Panc1 (cell line): ENCODE measurements around the gene CFAP20DC. TPM values are rescaled to one million over a fixed set of nuclear protein-coding genes. Genes with fewer than 3 reads are reported as not detected.

ENCODE experiments used
- ATAC-seq: fragments of 200-7000 bp; cut with Tn5 transposase; 2 replicates; pipeline ENCODE4 v1.9.1; 2020; ENCODE audit warnings: mild to moderate bottlenecking, moderate library complexity
- BruUV-seq: library from RNA; stranded (reverse); fragments of 400-500 nt; replicated peaks from 2 replicates; lab custom pipeline; 2021; lab: Mats Ljungman, UMichigan
- CTCF ChIA-PET: fragments of 300-600 bp; sonication (Branson Sonifier 250); formaldehyde crosslinking; loops from one replicate; lab custom pipeline; 2022; ENCODE audit warnings: antibody characterized with exemption; lab: Charles Lee
- POLR2A ChIA-PET: fragments of 300-600 bp; sonication (Branson Sonifier 250); formaldehyde crosslinking; loops from one replicate; lab custom pipeline; 2022; ENCODE audit warnings: antibody characterized with exemption; lab: Charles Lee
- DNase-seq: peaks from one replicate; pipeline ENCODE4 v3.0.0-alpha.2; 2010; ENCODE audit warnings: low read depth, low spot score
- H3K27ac ChIP-seq: 2 replicates; pipeline ENCODE4 v1.5.1; 2011; ENCODE audit warnings: mild to moderate bottlenecking, low read length, inconsistent platforms
- H3K27me3 ChIP-seq: fragments of 200-500 bp; sonication (Bioruptor generic); 2 replicates; pipeline ENCODE4 v1.6.0; 2014; ENCODE audit warnings: low read length, inconsistent platforms; ENCODE audit not compliant: control insufficient read depth, insufficient read depth
- H3K36me3 ChIP-seq: fragments of 200-500 bp; sonication (Bioruptor generic); 2 replicates; pipeline ENCODE4 v1.5.1; 2014; ENCODE audit warnings: inconsistent platforms, mild to moderate bottlenecking, low read length, moderate library complexity; ENCODE audit not compliant: control insufficient read depth, insufficient read depth
- H3K4me1 ChIP-seq: 2 replicates; pipeline ENCODE4 v1.5.1; 2011; ENCODE audit warnings: inconsistent platforms, mild to moderate bottlenecking, low read length, moderate library complexity; ENCODE audit not compliant: control insufficient read depth, insufficient read depth
- H3K4me3 ChIP-seq, 2 experiments: 2 replicates each; pipeline ENCODE4 v1.5.1; 2011 to 2012; ENCODE audit warnings: low read depth in 2 of 2, low read length in 2 of 2, mild to moderate bottlenecking in 2 of 2, inconsistent platforms in 1 of 2, moderate library complexity in 1 of 2
- H3K9me3 ChIP-seq: fragments of 200-500 bp; sonication (Bioruptor generic); 2 replicates; pipeline ENCODE4 v1.5.1; 2014; ENCODE audit warnings: low read depth, mild to moderate bottlenecking, inconsistent platforms, low read length, moderate library complexity; ENCODE audit not compliant: control insufficient read depth, insufficient read depth
- POLR2AphosphoS5 ChIP-seq: IDR thresholded peaks from 2 replicates; pipeline ENCODE4 v1.6.1; 2012; ENCODE audit warnings: mild to moderate bottlenecking, low read depth, low read length, moderate library complexity
- SIN3A ChIP-seq: IDR thresholded peaks from 2 replicates; pipeline ENCODE4 v1.6.1; 2012; ENCODE audit warnings: low read depth, mild to moderate bottlenecking, low read length, moderate library complexity, borderline replicate concordance; ENCODE audit not compliant: insufficient read depth
- TCF7L2 ChIP-seq: IDR thresholded peaks from 2 replicates; pipeline ENCODE4 v1.6.1; 2011; ENCODE audit warnings: mild to moderate bottlenecking, low read depth, low read length, inconsistent platforms
- in situ Hi-C: cut with HindIII; loops from 2 replicates; pipeline ENCODE4 v1.10.0; 2016; ENCODE audit warnings: low sequenced_read_pairs, low pct_unique_long_range_greater_than_20kb
- intact Hi-C: fragments of 100-400 bp; cut with micrococcal nuclease; formaldehyde crosslinking; loops from one replicate; pipeline ENCODE4 v1.10.0; 2022; ENCODE audit not compliant: unreplicated experiment
- total RNA-seq: library from RNA; stranded (reverse); gene quantifications from one replicate; pipeline ENCODE4 v1.2.1, GENCODE V29; 2021; ENCODE audit not compliant: unreplicated experiment
- TF ChIP-seq, protein P1 (sequence below): fragments of 450-650 bp; IDR thresholded peaks from 2 replicates; pipeline ENCODE4 v1.5.1; 2017; ENCODE audit warnings: mild to moderate bottlenecking
- TF ChIP-seq, protein P2 (sequence below), 2 experiments: IDR thresholded peaks; 2 replicates each; pipeline ENCODE4 v1.6.1; 2011 to 2012; ENCODE audit warnings: low read depth in 2 of 2, control low read depth in 1 of 2, low read length in 1 of 2, mild to moderate bottlenecking in 1 of 2, moderate library complexity in 1 of 2; ENCODE audit not compliant: insufficient read depth in 1 of 2

CFAP20DC gene
- total RNA-seq, 1 experiment from 2014 or later, result 4.0 TPM

DNA sequence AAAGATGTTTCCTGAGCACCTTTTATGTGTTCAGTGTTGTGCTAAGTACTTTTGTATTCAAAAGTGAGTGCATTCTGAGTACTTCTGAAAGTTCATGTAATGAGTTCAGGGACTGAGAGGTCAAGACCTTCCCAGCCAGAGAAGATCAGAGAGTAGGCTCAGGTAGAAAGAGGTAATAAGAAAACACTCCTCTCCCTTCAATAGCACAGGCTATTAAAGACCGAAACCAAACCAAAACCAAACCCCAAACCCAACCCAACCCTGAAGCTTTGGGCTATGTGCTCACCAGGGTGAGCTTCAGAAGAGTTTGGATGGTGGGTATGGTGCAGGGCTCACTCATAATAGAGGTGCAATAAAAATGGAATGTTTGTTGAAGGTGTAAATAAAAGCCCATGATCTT, 306.5 kb downstream of the CFAP20DC start:
- in situ Hi-C loops, result no loop called here
- ATAC-seq, result no peak
- H3K36me3 ChIP-seq, result no peaks in the 10 kb centered on the region
- DNase-seq, result no peak
- H3K27ac ChIP-seq, result no peak overlapping the region
- no peaks in the 10 kb centered on the region for H3K27me3 ChIP-seq
- ChIA-PET CTCF (no interaction called here), POLR2A (no interaction called here)
- no peaks in the 10 kb centered on the region for H3K9me3 ChIP-seq
- no peak for TF ChIP-seq TCF7L2
- TF ChIP-seq POLR2AphosphoS5, result no peak
- TF ChIP-seq, protein P1, sequence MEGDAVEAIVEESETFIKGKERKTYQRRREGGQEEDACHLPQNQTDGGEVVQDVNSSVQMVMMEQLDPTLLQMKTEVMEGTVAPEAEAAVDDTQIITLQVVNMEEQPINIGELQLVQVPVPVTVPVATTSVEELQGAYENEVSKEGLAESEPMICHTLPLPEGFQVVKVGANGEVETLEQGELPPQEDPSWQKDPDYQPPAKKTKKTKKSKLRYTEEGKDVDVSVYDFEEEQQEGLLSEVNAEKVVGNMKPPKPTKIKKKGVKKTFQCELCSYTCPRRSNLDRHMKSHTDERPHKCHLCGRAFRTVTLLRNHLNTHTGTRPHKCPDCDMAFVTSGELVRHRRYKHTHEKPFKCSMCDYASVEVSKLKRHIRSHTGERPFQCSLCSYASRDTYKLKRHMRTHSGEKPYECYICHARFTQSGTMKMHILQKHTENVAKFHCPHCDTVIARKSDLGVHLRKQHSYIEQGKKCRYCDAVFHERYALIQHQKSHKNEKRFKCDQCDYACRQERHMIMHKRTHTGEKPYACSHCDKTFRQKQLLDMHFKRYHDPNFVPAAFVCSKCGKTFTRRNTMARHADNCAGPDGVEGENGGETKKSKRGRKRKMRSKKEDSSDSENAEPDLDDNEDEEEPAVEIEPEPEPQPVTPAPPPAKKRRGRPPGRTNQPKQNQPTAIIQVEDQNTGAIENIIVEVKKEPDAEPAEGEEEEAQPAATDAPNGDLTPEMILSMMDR, result no peak
- TF ChIP-seq, protein P2, sequence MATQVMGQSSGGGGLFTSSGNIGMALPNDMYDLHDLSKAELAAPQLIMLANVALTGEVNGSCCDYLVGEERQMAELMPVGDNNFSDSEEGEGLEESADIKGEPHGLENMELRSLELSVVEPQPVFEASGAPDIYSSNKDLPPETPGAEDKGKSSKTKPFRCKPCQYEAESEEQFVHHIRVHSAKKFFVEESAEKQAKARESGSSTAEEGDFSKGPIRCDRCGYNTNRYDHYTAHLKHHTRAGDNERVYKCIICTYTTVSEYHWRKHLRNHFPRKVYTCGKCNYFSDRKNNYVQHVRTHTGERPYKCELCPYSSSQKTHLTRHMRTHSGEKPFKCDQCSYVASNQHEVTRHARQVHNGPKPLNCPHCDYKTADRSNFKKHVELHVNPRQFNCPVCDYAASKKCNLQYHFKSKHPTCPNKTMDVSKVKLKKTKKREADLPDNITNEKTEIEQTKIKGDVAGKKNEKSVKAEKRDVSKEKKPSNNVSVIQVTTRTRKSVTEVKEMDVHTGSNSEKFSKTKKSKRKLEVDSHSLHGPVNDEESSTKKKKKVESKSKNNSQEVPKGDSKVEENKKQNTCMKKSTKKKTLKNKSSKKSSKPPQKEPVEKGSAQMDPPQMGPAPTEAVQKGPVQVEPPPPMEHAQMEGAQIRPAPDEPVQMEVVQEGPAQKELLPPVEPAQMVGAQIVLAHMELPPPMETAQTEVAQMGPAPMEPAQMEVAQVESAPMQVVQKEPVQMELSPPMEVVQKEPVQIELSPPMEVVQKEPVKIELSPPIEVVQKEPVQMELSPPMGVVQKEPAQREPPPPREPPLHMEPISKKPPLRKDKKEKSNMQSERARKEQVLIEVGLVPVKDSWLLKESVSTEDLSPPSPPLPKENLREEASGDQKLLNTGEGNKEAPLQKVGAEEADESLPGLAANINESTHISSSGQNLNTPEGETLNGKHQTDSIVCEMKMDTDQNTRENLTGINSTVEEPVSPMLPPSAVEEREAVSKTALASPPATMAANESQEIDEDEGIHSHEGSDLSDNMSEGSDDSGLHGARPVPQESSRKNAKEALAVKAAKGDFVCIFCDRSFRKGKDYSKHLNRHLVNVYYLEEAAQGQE (IDR thresholded peaks at IDR 0.05; ENCODE audit: insufficient read depth in 1 of 2, low read depth in 2 of 2, low read length in 1 of 2), result no peak
- no peak for TF ChIP-seq SIN3A
- intact Hi-C loops, result no loop called here
- no peak overlapping the region for H3K4me3 ChIP-seq
- H3K4me1 ChIP-seq, result no peaks in the 10 kb centered on the region
- BruUV-seq, result no TSS peak

- no peaks in the 10 kb centered on the region for H3K9me3 ChIP-seq
- DNase-seq, result no peak
- H3K27ac ChIP-seq, result no peak overlapping the region
- BruUV-seq, result no TSS peak
- no peaks in the 10 kb centered on the region for H3K27me3 ChIP-seq
- ChIA-PET CTCF (no interaction called here), POLR2A (no interaction called here)
- TF ChIP-seq POLR2AphosphoS5, result no peak
- no peak for TF ChIP-seq SIN3A
- TF ChIP-seq, protein P2 (IDR thresholded peaks at IDR 0.05; ENCODE audit: insufficient read depth in 1 of 2, low read depth in 2 of 2, low read length in 1 of 2), result no peak
- TF ChIP-seq, protein P1, result no peak
- TF ChIP-seq TCF7L2, result no peak
- H3K4me3 ChIP-seq, result no peak overlapping the region
- H3K36me3 ChIP-seq, result no peaks in the 10 kb centered on the region
- no peak for ATAC-seq
- H3K4me1 ChIP-seq, result no peaks in the 10 kb centered on the region
- intact Hi-C loops, result no loop called here
- in situ Hi-C loops, result no loop called here
Observed at GRCh38 chr3:58742239-58742638, 307.6 kb downstream of the CFAP20DC start.
